ENCODE data around the gene GSN. TPM values are rescaled to one million over a fixed set of nuclear protein-coding genes. Genes with fewer than 3 reads are reported as not detected.

The GSN gene
- total and polyA plus RNA-seq, 2 of the 13 experiments (the other 11 are each of a cell fraction or from before 2014, with no cell fraction given) = 294 to 307 TPM

GRCh38 chr9:121296213-121297127, 28.5 kb downstream of the GSN start (continued):
- peak; percentile 93 for TF ChIP-seq FOSL2 (CRISPR knock-in tag; IDR thresholded peaks at IDR 0.05)
- TF ChIP-seq DDIT3 (CRISPR knock-in tag; IDR thresholded peaks at IDR 0.05) = no peak
- peak; percentile 68 for TF ChIP-seq ZNF18 (CRISPR knock-in tag; IDR thresholded peaks at IDR 0.05; ENCODE audit: insufficient replicate concordance)
- peak; percentile 56; the same call in 1 of the 2 replicates for TF ChIP-seq DRAP1 (CRISPR knock-in tag; IDR thresholded peaks at IDR 0.05)
- TF ChIP-seq NAIF1 (CRISPR knock-in tag; IDR thresholded peaks at IDR 0.05; ENCODE audit: borderline replicate concordance) = 0 out of 2 replicates have a peak, but pooled peaks have one; percentile 35
- no peak for TF ChIP-seq ZNF24 (IDR thresholded peaks at IDR 0.05)
- TF ChIP-seq TEAD3 (CRISPR knock-in tag; optimal IDR thresholded peaks at IDR 0.05; ENCODE audit: borderline replicate concordance) = peak; percentile 86
- no peak for TF ChIP-seq ZHX2 (IDR thresholded peaks at IDR 0.05; ENCODE audit: low read depth)
- no peak; the same call in 1 of the 2 replicates for TF ChIP-seq ZHX2 (CRISPR knock-in tag; IDR thresholded peaks at IDR 0.05; ENCODE audit: borderline replicate concordance)
- TF ChIP-seq ZNF672 (CRISPR knock-in tag; IDR thresholded peaks at IDR 0.05) = no peak
- 0 out of 2 replicates have a peak, but pooled peaks have one; percentile 24 for TF ChIP-seq RBAK (CRISPR knock-in tag; IDR thresholded peaks at IDR 0.05)
- TF ChIP-seq ISX (CRISPR knock-in tag; conservative IDR thresholded peaks at IDR 0.05) = no peak
- TF ChIP-seq ZNF766 (CRISPR knock-in tag; IDR thresholded peaks at IDR 0.05; ENCODE audit: borderline replicate concordance) = no peak; the same call in 1 of the 2 replicates
- no peak for TF ChIP-seq XBP1 (CRISPR knock-in tag; IDR thresholded peaks at IDR 0.05)
- 0 out of 2 replicates have a peak, but pooled peaks have one; percentile 61 for TF ChIP-seq PRDM4 (CRISPR knock-in tag; IDR thresholded peaks at IDR 0.05; ENCODE audit: borderline replicate concordance)
- TF ChIP-seq HIVEP1 (CRISPR knock-in tag; IDR thresholded peaks at IDR 0.05) = no peak
- no peak for TF ChIP-seq SP1 (IDR thresholded peaks at IDR 0.05)
- TF ChIP-seq SP1 (CRISPR knock-in tag; IDR thresholded peaks at IDR 0.05) = no peak
- 0 out of 2 replicates have a peak, but pooled peaks have one; percentile 68 for TF ChIP-seq ZNF737 (CRISPR knock-in tag; IDR thresholded peaks at IDR 0.05; ENCODE audit: borderline replicate concordance)

All from HepG2 (cell line).